Keratinocyte (primary cell): ENCODE data around the gene DNAJB4. TPM values are rescaled to one million over a fixed set of nuclear protein-coding genes. Genes with fewer than 3 reads are reported as not detected.

Experiments used
- DNase-seq: peaks from one replicate; pipeline ENCODE4 v3.0.0-alpha.2; 2011; ENCODE audit warnings: low read depth, missing footprints, low spot score
- FAIRE-seq: peaks from 2 replicates; lab custom pipeline; 2011; peaks lifted over from hg19 to GRCh38; lab: Jason Lieb, UNC
- H2AFZ ChIP-seq: 2 replicates; pipeline ENCODE4 v1.6.0; 2012; ENCODE audit warnings: low read length, control low read depth, inconsistent platforms; ENCODE audit not compliant: control insufficient read depth
- H3K27ac ChIP-seq: 2 replicates; pipeline ENCODE4 v1.5.1; 2011; ENCODE audit warnings: low read length; ENCODE audit not compliant: control insufficient read depth, insufficient read depth
- H3K27me3 ChIP-seq: 3 replicates; pipeline ENCODE4 v1.6.0; 2011; ENCODE audit warnings: low read length; ENCODE audit not compliant: control insufficient read depth, insufficient read depth; ENCODE audit errors: extremely low read depth
- H3K36me3 ChIP-seq, 2 experiments: 2 replicates in 1 of 2; 3 replicates in 1 of 2; pipeline ENCODE4 v1.5.1; 2011; ENCODE audit warnings: low read length in 2 of 2, mild to moderate bottlenecking in 1 of 2; ENCODE audit not compliant: control insufficient read depth in 2 of 2, insufficient read depth in 2 of 2; ENCODE audit errors: extremely low read depth in 1 of 2
- H3K4me1 ChIP-seq: 3 replicates; pipeline ENCODE4 v1.5.1; 2011; ENCODE audit warnings: low read length; ENCODE audit not compliant: control insufficient read depth, insufficient read depth; ENCODE audit errors: extremely low read depth
- H3K4me2 ChIP-seq: 3 replicates; pipeline ENCODE4 v1.6.0; 2011; ENCODE audit warnings: low read depth, low read length; ENCODE audit not compliant: control insufficient read depth, insufficient read depth; ENCODE audit errors: extremely low read depth
- H3K4me3 ChIP-seq, 3 experiments: fragments of 200-600 bp in 1 of 3; sonication (generic) in 1 of 3; 2 replicates in 2 of 3; 3 replicates in 1 of 3; pipeline ENCODE4 v1.5.1; 2011 to 2016; ENCODE audit warnings: low read length in 3 of 3, mild to moderate bottlenecking in 3 of 3, control low read depth in 2 of 3, inconsistent platforms in 1 of 3, low read depth in 1 of 3, mixed read lengths in 1 of 3, mixed run types in 1 of 3, moderate library complexity in 1 of 3; ENCODE audit not compliant: control insufficient read depth in 2 of 3, insufficient read depth in 2 of 3; ENCODE audit errors: extremely low read depth in 1 of 3
- H3K79me2 ChIP-seq: 2 replicates; pipeline ENCODE4 v1.6.0; 2012; ENCODE audit warnings: low read length; ENCODE audit not compliant: control insufficient read depth, insufficient read depth
- H3K9ac ChIP-seq: 3 replicates; pipeline ENCODE4 v1.6.0; 2011; ENCODE audit warnings: low read length; ENCODE audit not compliant: control insufficient read depth, insufficient read depth; ENCODE audit errors: extremely low read depth
- H3K9me1 ChIP-seq: 3 replicates; pipeline ENCODE4 v1.6.0; 2011; ENCODE audit warnings: low read length; ENCODE audit not compliant: control insufficient read depth, insufficient read depth; ENCODE audit errors: extremely low read depth
- H3K9me3 ChIP-seq: 2 replicates; pipeline ENCODE4 v1.5.1; 2012; ENCODE audit warnings: low read depth, low read length; ENCODE audit not compliant: control insufficient read depth
- H4K20me1 ChIP-seq: 3 replicates; pipeline ENCODE4 v1.6.0; 2011; ENCODE audit warnings: low read length; ENCODE audit not compliant: control insufficient read depth, insufficient read depth; ENCODE audit errors: extremely low read depth
- CTCF ChIP-seq, 3 experiments: IDR thresholded peaks in 1 of 3; conservative IDR thresholded peaks in 1 of 3; optimal IDR thresholded peaks in 1 of 3; 2 replicates in 2 of 3; 3 replicates in 1 of 3; pipeline versions ENCODE3 to v1.5.1; 2011; ENCODE audit warnings: low read length in 3 of 3, mild to moderate bottlenecking in 3 of 3, moderate library complexity in 2 of 3, control low read depth in 1 of 3, inconsistent platforms in 1 of 3; ENCODE audit not compliant: insufficient read depth in 2 of 3; ENCODE audit errors: extremely low read depth in 1 of 3
- EZH2 ChIP-seq: IDR thresholded peaks from one replicate; pipeline ENCODE4 v1.6.1; 2012; ENCODE audit warnings: inconsistent platforms, mild to moderate bottlenecking, low read length, moderate library complexity
- dilution Hi-C: fragments of 300-500 bp; cut with MboI; formaldehyde crosslinking; loops from one replicate; pipeline ENCODE4 v1.7.0; 2020; ENCODE audit warnings: low sequenced_read_pairs; ENCODE audit not compliant: extremely low pct_ligation_motif_present
- polyA plus RNA-seq, 5 experiments: library from polyadenylated mRNA; depleted of rRNA in 3 of 5; stranded (reverse) in 3 of 5; stranded (forward) in 1 of 5; unstranded in 1 of 5; fragments of >200 nt; gene quantifications; 1 replicate in 1 of 5; 2 replicates in 3 of 5; 3 replicates in 1 of 5; pipeline versions ENCODE4 v1.2.1 to v1.2.3, GENCODE V29; 2011 to 2012; ENCODE audit warnings: missing spikeins in 2 of 5, low read depth in 1 of 5, low replicate concordance in 1 of 5

DNAJB4 gene
- polyA plus RNA-seq, 1 donor (not counting 4 experiments of a cell fraction or from before 2014, with no cell fraction given): 30.9 TPM

- no peaks in the 10 kb centered on the region for H3K4me1 ChIP-seq
- H3K4me3 ChIP-seq: no peak overlapping the region
- H3K27ac ChIP-seq: no peak overlapping the region
- no peaks in the 10 kb centered on the region for H3K27me3 ChIP-seq
- dilution Hi-C loops: no loop called here
- no peaks in the 10 kb centered on the region for H3K36me3 ChIP-seq
- H3K9ac ChIP-seq: no peak overlapping the region
- H3K9me3 ChIP-seq: no peaks in the 10 kb centered on the region
- no peaks in the 10 kb centered on the region for H4K20me1 ChIP-seq
- no peak for TF ChIP-seq CTCF (optimal IDR thresholded peaks at IDR 0.05 in 1 of 3, IDR thresholded peaks at IDR 0.05 in 1 of 3, conservative IDR thresholded peaks at IDR 0.05 in 1 of 3; ENCODE audit: extremely low read depth in 1 of 3, insufficient read depth in 2 of 3, low read length in 3 of 3)
- no peak for TF ChIP-seq EZH2
- H3K79me2 ChIP-seq: no peaks in the 10 kb centered on the region
- FAIRE-seq (no peak), DNase-seq (no peak)
- H2AFZ ChIP-seq: no peak overlapping the region
- no peaks in the 10 kb centered on the region for H3K9me1 ChIP-seq
- no peak overlapping the region for H3K4me2 ChIP-seq
Measured at GRCh38 chr1:78054972-78055371, 50.2 kb downstream of the DNAJB4 start.

- dilution Hi-C loops: no loop called here
- Histone ChIP-seq H3K36me3 (no peaks in the 10 kb centered on the region), H2AFZ (peak overlapping the region; percentile 44), H3K79me2 (no peaks in the 10 kb centered on the region), H3K4me1 (no peaks in the 10 kb centered on the region), H3K4me3 (no peak overlapping the region), H3K4me2 (peak overlapping the region; percentile 17), H3K27me3 (no peaks in the 10 kb centered on the region), H3K9me3 (no peaks in the 10 kb centered on the region), H3K9ac (no peak overlapping the region), H4K20me1 (no peaks in the 10 kb centered on the region), H3K9me1 (no peaks in the 10 kb centered on the region), H3K27ac (no peak overlapping the region)
- FAIRE-seq (no peak), DNase-seq (no peak)
- TF ChIP-seq CTCF (optimal IDR thresholded peaks at IDR 0.05 in 1 of 3, IDR thresholded peaks at IDR 0.05 in 1 of 3, conservative IDR thresholded peaks at IDR 0.05 in 1 of 3; ENCODE audit: extremely low read depth in 1 of 3, insufficient read depth in 2 of 3, low read length in 3 of 3) (no peak), EZH2 (no peak)
Measured at GRCh38 chr1:78055565-78056132, 50.9 kb downstream of the DNAJB4 start.
